Fibroblast of pulmonary artery (primary cell): ENCODE data around the gene SV2B.

Experiments used
- DNase-seq: peaks from one replicate; pipeline ENCODE4 v3.0.0-alpha.2; 2010; ENCODE audit warnings: low read depth
- H3K4me3 ChIP-seq: replicated peaks from 2 replicates; pipeline ENCODE4 v1.5.1; 2011; ENCODE audit warnings: low read depth, mild to moderate bottlenecking, control low read depth, low read length, moderate library complexity
- TF ChIP-seq, protein P1 (sequence below): IDR thresholded peaks from 2 replicates; pipeline ENCODE4 v1.5.1; 2011; ENCODE audit warnings: mild to moderate bottlenecking, control low read depth, low read length, inconsistent platforms; ENCODE audit errors: missing control alignments

SV2B gene

DNA sequence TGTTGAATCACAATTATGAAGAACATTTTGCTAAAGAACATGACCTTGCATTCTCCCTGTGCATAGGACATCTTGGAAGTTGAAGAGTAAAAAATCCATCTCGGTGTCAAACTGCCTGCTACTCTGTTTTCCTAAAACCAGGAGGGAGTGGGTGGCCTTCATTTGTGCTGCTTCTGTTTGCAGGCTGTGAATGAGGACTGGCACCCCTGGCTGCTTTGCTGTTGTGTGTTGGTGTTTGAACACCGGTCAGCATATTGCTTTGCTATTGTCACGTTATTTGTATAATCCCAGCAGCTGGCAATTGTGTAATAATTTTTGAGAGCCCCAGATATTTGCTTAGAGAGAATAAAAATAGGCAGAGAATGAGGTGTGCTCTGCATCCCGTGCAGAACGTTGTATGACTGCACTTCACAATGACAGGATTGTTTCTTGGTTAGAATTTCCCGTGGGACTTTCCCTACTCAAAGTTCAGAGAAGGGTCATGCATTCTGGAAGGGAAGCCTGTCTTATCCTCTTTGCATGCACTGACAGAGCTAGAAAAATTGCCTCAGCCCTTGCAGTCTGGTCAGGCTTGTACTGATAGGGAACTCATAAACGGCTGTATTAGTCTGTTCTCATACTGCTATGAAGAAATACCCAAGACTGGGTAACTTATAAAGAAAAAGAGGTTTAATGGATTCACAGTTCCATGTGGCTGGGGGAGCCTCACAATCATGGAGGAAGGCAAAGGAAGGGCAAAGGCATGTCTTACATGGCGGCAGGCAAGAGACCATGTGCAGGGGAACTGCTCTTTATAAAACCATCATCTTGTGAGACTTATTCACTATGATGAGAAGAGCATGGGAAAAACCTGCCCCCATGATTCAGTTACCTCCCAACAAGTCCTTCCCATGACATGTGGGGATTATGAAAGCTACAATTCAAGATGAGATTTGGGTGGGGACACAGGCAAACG lies 16.3 kb downstream of the SV2B start:
- TF ChIP-seq, protein P1, sequence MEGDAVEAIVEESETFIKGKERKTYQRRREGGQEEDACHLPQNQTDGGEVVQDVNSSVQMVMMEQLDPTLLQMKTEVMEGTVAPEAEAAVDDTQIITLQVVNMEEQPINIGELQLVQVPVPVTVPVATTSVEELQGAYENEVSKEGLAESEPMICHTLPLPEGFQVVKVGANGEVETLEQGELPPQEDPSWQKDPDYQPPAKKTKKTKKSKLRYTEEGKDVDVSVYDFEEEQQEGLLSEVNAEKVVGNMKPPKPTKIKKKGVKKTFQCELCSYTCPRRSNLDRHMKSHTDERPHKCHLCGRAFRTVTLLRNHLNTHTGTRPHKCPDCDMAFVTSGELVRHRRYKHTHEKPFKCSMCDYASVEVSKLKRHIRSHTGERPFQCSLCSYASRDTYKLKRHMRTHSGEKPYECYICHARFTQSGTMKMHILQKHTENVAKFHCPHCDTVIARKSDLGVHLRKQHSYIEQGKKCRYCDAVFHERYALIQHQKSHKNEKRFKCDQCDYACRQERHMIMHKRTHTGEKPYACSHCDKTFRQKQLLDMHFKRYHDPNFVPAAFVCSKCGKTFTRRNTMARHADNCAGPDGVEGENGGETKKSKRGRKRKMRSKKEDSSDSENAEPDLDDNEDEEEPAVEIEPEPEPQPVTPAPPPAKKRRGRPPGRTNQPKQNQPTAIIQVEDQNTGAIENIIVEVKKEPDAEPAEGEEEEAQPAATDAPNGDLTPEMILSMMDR: no peak
- no peak overlapping the region for H3K4me3 ChIP-seq
- peak; percentile 46 for DNase-seq

DNA sequence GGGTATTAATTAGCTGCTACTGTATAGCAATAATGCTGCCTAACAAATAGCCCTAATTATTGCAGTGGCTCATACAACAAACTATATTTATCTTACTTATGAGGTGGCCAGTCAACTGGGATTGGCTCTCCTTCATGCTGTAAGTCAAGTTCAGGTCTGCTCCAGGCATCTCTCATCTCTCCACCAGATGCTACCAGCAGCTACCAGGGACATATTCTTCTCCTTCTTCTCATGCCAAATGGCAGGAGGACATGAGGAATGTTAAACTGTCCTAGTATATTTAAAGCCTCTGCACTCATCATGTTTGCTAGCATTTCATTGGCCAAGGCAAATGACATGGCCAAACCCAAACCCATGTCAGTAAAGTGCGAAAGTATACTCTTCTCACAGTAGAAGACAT lies 17.3 kb downstream of the SV2B start:
- no peak overlapping the region for H3K4me3 ChIP-seq
- TF ChIP-seq, protein P1: no peak
- no peak for DNase-seq

DNA sequence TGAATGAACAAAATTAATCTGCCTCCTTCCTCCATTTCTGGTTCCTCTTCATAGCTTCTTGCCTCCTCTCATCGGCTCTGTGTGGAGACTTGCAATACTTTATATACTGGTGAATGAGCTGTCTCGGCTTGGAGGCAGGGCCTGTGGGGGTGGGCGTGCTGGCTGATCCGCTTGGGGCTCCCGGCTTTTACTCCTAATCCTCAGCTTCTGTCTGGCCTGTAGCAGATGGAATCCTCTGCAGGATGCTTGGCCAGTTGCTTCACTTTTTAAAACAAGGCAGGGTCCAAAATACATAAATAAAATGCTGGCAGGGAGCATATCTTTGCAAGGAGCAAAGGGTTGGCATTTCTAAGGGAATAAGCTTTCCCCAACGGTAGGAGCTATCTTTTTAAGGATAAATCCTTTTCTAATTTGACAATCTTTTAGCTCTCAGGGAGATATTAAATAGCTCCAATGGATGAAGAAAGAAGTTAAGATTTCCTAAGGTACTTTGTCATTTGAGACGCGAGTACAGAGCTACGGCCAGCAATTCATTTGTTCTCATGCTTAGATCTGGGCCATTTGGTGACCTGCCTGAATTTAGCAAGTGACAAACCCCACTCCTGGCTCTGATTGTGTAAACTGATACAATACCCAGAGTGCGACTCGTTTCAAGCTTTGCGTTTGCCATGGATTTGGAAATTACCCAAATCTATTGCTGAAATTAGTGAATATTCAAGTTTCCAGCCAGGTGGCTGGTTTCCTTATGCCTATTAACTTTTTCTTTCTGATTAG lies 18.9 kb downstream of the SV2B start:
- H3K4me3 ChIP-seq: no peak overlapping the region
- TF ChIP-seq, protein P1: no peak
- no peak for DNase-seq

DNA sequence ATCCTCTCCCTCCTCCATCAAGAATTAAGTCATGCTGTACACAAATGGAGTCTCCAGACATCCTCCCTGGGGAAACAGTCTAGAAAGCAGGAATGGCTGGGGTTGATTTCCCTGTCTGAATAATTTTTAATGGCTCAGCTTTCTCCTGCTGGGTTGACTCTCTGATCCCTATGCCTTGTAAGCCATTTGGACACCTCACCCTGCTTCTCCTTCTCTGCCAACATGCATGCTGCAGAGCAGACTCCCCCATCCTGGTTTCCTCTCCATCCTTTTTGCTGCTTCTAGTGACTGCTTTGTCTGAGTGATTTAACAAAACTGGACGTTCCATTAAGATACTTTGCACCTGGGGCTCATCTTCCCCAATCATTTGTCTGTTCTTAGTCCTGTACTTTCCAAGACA lies 22.2 kb downstream of the SV2B start:
- H3K4me3 ChIP-seq: no peak overlapping the region
- TF ChIP-seq, protein P1: no peak
- DNase-seq: no peak

DNA sequence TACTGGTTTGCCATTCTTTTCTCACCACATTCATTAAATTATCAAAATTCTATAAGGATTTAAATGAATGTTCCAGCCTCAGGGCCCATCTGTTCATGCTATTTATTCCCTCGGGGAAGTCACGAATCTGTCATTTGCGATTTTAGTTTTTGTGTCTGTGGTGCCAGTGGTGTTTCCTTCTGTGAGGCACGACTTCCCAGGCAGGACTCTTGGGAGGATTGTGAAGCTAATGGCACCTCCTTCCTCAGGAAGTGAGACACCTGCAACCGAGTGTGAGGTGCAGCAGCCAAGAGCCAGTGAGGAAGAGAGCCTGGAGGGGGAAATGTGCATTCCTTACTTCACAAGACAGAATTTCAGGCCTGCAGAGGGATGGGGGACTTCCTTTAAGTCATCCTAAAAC lies 24.1 kb downstream of the SV2B start:
- TF ChIP-seq, protein P1: no peak
- no peak for DNase-seq
- no peak overlapping the region for H3K4me3 ChIP-seq

GRCh38 chr15:91125162-91125561 lies 25.1 kb downstream of the SV2B start:
- TF ChIP-seq, protein P1: no peak
- no peak for DNase-seq
- H3K4me3 ChIP-seq: no peak overlapping the region
